T-helper 2 cell treated with Interferon-gamma antibody and Interleukin-4, amounts not matched to agents 5 μg/mL and 100 μg/mL, for 36 hours (primary cell): ENCODE results near the gene TARP.
A peak's percentile ranks its signal among the peaks of the same experiment; 100 is the strongest.

Experiments used
- DNase-seq: peaks from one replicate; pipeline ENCODE4 v3.0.0; 2021; ENCODE audit warnings: low spot score
- H3K27ac Mint-ChIP-seq: one replicate; pipeline ENCODE4 v1.8.0; 2021; ENCODE audit warnings: mild to moderate bottlenecking, mixed read lengths
- H3K27me3 Mint-ChIP-seq: one replicate; pipeline ENCODE4 v1.8.0; 2021; ENCODE audit warnings: low read depth, mixed read lengths
- H3K36me3 Mint-ChIP-seq: one replicate; pipeline ENCODE4 v1.8.0; 2021; ENCODE audit warnings: low read depth, mixed read lengths
- H3K4me1 Mint-ChIP-seq: one replicate; pipeline ENCODE4 v1.8.0; 2021; ENCODE audit warnings: low read depth, mixed read lengths
- H3K4me3 Mint-ChIP-seq: one replicate; pipeline ENCODE4 v1.8.0; 2022; ENCODE audit warnings: mild to moderate bottlenecking, moderate library complexity, mixed read lengths
- H3K9me3 Mint-ChIP-seq: one replicate; pipeline ENCODE4 v1.8.0; 2021; ENCODE audit warnings: mixed read lengths

The TARP gene

DNA sequence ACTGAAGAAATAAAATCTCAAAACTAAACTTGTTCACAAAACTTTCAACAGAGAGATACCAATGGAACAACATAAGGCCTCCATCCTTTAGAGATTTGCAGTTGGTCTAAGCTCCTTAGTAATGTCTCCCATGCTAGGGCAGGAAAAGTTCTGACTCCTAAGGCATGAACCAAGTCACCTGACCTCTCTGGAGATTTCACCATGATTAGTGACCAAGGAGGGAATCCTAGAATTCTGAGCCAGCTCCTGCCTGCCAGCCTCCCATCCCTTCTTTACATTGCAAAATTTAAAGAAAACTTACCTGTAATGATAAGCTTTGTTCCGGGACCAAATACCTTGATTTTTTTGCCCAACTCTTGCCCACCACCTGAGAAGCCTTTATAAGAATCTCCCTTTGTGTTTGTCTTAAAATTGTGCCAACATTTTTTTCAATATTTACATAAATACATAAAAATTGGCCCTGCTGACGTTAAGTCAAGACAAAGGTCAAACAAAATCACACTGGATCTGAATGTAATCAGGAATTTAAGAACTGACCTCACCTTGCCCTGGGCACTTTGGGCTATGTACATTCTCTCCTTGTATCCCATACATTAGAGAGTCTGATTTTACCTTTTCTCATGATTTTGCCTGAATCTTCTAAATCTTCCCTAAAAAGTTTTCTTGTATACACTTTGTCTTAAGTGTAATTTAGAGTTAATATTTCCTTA, at the start of gene TARP:
TARP (minus strand) TSS at position 351 of the 710 bp plus-strand sequence.
- no peaks in the 10 kb centered on the region for H3K4me1 Mint-ChIP-seq
- H3K36me3 Mint-ChIP-seq = no peaks in the 10 kb centered on the region
- no peak within 1 kb of the TSS for H3K27ac Mint-ChIP-seq
- peak within 1 kb of the TSS; percentile 24 for H3K4me3 Mint-ChIP-seq
- H3K27me3 Mint-ChIP-seq = no peaks in the 10 kb centered on the region
- no peaks in the 10 kb centered on the region for H3K9me3 Mint-ChIP-seq
- DNase-seq = no peak

DNA sequence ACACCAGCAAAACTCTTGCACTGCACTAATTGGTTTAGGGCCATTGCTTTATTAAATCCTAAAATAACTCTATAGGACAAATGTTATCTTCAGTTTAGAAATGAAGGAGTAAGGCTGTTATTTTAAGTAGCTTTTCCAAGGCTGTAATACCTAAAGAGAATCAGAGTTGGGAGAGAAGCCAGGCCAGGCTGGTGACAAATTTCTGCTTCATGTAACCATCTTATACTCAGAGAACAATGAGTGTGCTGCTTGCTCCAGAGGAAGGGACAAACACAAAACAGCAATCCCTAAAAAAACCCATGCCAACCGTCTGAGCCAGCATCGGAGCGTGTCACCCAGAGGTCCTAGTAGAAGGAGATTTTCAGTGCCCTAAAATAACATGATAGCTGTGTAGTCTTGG, 49.7 kb upstream of the TARP start:
- H3K4me1 Mint-ChIP-seq = peaks cover 18% of the 10 kb centered on the region
- H3K4me3 Mint-ChIP-seq = no peak overlapping the region
- no peaks in the 10 kb centered on the region for H3K36me3 Mint-ChIP-seq
- H3K27me3 Mint-ChIP-seq = no peaks in the 10 kb centered on the region
- H3K9me3 Mint-ChIP-seq = no peaks in the 10 kb centered on the region
- no peak overlapping the region for H3K27ac Mint-ChIP-seq
- DNase-seq = no peak

DNA sequence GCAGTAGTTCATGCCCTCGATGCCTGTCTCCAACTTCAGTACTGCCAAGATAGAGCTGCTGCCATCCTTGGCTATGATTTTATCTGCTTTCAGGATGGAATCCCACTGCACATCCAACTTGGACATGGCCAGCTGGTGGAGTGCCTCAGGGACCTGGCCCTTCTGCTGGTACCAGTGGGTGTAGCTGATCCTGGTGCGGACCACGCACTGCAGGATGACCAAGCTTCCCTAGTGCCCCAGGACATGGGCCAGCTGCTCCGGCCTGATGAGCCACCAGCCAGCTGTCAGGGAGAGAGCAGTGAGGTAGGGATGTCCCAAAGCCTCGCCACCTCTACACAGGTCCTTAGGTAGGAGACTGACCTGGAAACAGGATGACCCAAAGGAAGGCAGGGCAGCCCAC, 49.0 kb upstream of the TARP start:
- H3K27ac Mint-ChIP-seq = no peak overlapping the region
- no peaks in the 10 kb centered on the region for H3K36me3 Mint-ChIP-seq

DNA sequence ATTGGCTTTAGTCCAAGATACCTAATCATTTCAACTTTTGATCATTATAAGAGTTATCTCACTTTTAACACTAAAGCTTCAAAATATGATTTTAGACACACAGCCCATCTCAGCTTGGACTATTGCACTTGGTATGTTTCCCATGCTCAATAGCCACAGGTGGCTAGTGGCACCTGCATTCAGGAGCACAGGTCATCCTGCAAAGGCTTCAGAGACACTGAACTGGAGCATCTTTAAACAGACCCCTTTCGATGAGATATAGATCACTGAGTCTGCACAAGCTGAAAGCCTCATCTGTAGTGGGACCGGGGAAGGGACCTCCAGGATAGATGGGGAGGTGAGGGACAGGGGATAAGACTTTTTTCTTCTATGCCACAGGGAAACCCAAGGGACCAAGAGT, 48.5 kb upstream of the TARP start:
- H3K4me1 Mint-ChIP-seq = peaks cover 19% of the 10 kb centered on the region

More for the DNA sequence above, 49.0 kb upstream of the TARP start:
- peaks cover 19% of the 10 kb centered on the region for H3K4me1 Mint-ChIP-seq
- H3K9me3 Mint-ChIP-seq = no peaks in the 10 kb centered on the region
- H3K4me3 Mint-ChIP-seq = no peak overlapping the region
- H3K27me3 Mint-ChIP-seq = no peaks in the 10 kb centered on the region
- DNase-seq = no peak

DNA sequence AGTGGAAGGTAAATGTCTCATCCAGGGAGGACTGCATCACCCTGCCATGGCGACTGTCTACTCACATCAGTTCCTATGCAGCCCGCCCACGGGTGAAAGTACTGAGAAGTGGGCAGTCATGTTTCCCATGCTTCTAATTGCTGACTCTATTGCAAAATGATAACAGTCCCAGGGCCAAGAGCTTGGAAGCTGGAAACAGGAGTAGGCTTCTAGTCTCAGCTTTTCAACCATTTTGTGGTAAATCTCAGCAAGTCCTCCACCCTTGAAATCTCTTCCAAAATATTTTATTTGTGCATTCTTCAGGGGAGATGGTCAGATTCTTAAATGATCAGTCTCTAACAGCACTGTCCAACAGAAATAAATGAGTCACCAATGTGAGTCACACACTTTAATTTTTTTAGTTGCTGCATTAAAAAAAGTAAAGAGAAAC, 48.1 kb upstream of the TARP start:
- Mint-ChIP-seq H3K36me3 (no peaks in the 10 kb centered on the region), H3K9me3 (no peaks in the 10 kb centered on the region), H3K27ac (no peak overlapping the region), H3K27me3 (no peaks in the 10 kb centered on the region), H3K4me1 (peaks cover 19% of the 10 kb centered on the region), H3K4me3 (no peak overlapping the region)
- DNase-seq = no peak

More for the DNA sequence above, 48.5 kb upstream of the TARP start:
- no peak overlapping the region for H3K4me3 Mint-ChIP-seq
- no peaks in the 10 kb centered on the region for H3K27me3 Mint-ChIP-seq
- no peak overlapping the region for H3K27ac Mint-ChIP-seq
- no peak for DNase-seq
- no peaks in the 10 kb centered on the region for H3K9me3 Mint-ChIP-seq
- no peaks in the 10 kb centered on the region for H3K36me3 Mint-ChIP-seq

DNA sequence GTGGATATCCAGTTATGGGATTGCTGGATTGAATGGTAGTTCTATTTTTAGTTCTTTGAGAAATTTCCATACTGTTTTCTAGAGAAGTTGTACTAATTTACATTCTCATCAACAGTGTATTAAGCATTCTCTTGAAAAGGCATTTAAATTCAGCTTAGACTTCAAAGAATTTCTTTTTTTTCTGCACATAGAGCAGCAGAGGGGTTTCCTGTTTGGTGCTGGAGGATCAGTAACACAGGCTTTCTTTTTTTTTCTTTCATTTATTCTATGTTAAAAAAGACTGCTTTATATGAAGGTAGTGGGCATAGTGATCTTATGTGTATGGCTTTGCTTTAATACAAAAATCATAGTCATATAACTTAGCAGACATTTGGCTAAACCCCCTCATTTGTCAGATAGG, 47.6 kb upstream of the TARP start:
- Mint-ChIP-seq H3K27ac (no peak overlapping the region), H3K4me3 (no peak overlapping the region), H3K27me3 (no peaks in the 10 kb centered on the region), H3K36me3 (no peaks in the 10 kb centered on the region), H3K4me1 (peaks cover 19% of the 10 kb centered on the region), H3K9me3 (no peaks in the 10 kb centered on the region)
- DNase-seq = no peak

DNA sequence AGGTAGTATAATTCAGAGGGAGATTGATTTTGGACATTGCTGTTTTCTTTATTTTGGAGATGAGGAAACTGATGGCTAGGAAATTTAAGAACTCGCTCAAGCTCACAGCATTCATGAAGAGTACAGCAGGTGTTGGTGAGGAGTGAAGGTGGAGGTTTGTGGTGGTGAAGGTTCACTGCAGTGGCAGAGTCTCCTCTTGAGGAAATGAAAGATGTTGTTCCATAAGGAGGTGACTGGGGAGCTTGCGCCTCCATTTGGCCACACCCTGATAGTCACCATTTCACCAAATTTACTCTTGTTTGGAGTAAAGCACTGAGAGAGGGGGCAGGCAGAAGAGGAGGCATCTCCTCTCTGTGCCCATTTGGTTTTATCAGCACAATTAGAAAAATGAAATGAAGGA, 46.4 kb upstream of the TARP start:
- Mint-ChIP-seq H3K27ac (peak overlapping the region; percentile 62), H3K4me3 (no peak overlapping the region), H3K36me3 (no peaks in the 10 kb centered on the region), H3K9me3 (no peaks in the 10 kb centered on the region), H3K27me3 (no peaks in the 10 kb centered on the region), H3K4me1 (peaks cover 19% of the 10 kb centered on the region)
- no peak for DNase-seq

DNA sequence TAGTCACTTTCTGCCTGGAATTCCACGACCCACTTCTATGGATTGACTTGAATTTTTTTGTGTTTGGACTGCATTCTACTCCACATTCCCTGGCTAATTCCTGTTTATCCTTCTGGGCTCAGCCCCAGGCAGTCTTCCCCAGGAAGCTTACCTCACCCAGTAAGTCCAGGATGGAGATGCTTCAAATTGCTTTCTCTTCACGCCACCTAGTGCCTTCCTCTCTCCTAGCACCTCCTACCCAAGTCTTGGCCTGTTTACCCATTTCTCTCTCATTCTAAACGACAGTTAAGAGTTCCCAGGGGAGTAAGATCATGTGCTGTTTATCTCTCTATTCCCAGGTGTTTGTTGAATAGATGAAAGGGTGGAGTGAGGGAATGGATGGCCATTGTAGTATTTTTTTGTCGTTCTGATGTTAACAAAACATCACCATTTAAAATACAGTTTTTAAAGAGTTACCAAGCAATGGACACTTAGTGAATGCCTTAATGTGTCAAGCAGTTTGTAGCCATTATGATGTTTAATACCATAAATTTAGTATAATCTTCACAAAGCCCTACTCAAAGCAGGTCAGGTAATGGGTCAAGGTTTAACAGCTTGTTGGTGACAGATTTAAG, 45.5 kb upstream of the TARP start:
- H3K27ac Mint-ChIP-seq = peak overlapping the region; percentile 3
- peak overlapping the region; percentile 68 for H3K4me3 Mint-ChIP-seq
- no peak for DNase-seq

DNA sequence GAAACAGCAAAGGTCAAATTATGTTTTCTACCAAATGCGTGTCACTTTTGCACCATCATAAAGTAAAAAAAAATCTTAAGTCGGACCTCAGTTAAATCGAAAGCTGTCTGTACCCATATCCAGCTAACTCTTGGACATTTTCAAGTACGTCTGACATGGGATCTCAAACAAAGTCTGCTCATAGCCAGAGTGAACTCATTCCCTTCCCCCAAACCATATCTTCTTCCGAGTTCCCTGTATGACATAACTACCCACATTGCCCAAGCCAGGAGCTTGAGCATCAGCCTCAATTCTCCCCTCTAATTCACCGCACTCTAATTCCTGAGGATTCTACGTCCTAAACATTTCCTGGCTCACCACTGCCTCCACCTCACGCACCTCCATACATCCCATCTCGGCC, 44.8 kb upstream of the TARP start:
- Mint-ChIP-seq H3K27me3 (no peaks in the 10 kb centered on the region), H3K36me3 (no peaks in the 10 kb centered on the region), H3K4me1 (peaks cover 19% of the 10 kb centered on the region)

More for the DNA sequence above, 45.5 kb upstream of the TARP start:
- no peaks in the 10 kb centered on the region for H3K9me3 Mint-ChIP-seq
- H3K27me3 Mint-ChIP-seq = no peaks in the 10 kb centered on the region
- no peaks in the 10 kb centered on the region for H3K36me3 Mint-ChIP-seq
- H3K4me1 Mint-ChIP-seq = peaks cover 19% of the 10 kb centered on the region

DNA sequence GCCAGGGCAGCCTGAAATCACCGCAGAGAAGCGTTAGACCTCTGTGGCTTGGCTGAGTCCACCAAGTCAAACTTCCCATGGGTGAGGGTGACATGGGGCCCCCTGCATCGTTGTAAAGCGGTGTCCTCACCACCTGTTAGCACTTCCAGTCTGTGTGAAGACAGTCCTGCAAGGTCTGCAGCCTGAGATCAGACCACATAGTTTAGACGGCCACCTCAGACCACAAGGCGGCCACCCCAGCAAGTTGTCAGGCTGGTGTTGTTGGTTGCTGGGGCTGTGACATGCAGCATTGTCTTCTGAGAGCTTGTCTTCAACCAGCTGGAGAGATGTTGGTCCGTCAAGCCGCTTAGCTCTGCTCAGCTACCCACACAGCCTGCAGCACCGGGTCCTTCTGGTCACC, 44.1 kb upstream of the TARP start:
- Mint-ChIP-seq H3K4me1 (peaks cover 19% of the 10 kb centered on the region), H3K4me3 (peak overlapping the region; percentile 53), H3K27me3 (no peaks in the 10 kb centered on the region), H3K36me3 (no peaks in the 10 kb centered on the region), H3K9me3 (no peaks in the 10 kb centered on the region), H3K27ac (no peak overlapping the region)
- DNase-seq = no peak

More for the DNA sequence above, 44.8 kb upstream of the TARP start:
- no peak for DNase-seq
- Mint-ChIP-seq H3K4me3 (peak overlapping the region; percentile 53), H3K9me3 (no peaks in the 10 kb centered on the region), H3K27ac (no peak overlapping the region)

DNA sequence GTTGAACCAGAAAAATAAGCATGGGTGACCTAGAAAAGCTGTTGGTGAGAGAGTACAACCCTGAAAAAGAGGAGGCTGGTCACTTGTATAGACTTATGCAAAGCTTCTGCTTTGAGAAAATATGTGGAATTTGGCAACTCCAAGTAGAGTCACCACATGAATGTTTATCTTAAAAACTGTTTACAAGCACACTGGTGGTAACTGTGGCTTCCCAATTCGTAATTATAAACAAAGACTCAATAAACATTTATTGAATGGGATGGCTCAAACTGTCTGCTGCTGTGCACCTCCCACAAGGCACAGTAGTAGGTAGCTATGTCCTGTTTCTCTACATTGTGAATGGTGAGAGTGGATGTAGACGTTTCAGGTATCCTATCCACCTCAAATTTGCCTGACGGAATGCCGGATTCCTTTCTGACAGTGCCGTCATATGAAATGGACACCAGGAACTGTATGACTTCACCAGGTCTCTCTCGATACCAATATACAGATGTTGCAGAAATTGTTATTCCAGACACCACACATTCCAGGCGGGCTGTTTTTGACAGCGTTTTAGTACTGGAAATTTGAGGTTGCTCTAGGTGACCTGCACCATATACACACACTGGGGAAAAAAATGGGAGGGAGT, 43.4 kb upstream of the TARP start:
- peaks cover 20% of the 10 kb centered on the region for H3K4me1 Mint-ChIP-seq
- no peaks in the 10 kb centered on the region for H3K9me3 Mint-ChIP-seq
- H3K27ac Mint-ChIP-seq = no peak overlapping the region
- H3K4me3 Mint-ChIP-seq = no peak overlapping the region
- no peaks in the 10 kb centered on the region for H3K36me3 Mint-ChIP-seq
- no peak for DNase-seq
- H3K27me3 Mint-ChIP-seq = no peaks in the 10 kb centered on the region

DNA sequence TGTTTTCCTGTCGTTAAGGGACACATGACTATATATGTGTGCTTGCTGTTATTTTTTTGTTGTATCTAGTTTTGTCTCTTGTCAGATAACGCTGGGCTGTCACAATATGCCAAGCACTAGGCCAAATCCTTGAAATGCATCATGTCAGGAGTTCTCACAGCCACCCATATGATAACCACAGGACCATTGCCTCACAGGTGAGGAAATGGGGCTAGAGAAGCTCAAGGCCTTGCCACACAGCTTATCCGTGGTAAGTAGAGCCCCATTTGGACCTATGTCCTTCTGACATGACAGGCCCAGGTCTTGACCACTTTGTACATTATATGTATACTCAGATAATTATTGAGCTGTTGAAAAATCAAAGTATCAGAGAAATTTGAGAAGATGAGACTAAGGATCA, 42.0 kb upstream of the TARP start:
- DNase-seq = no peak
- Mint-ChIP-seq H3K9me3 (no peaks in the 10 kb centered on the region), H3K36me3 (no peaks in the 10 kb centered on the region), H3K4me1 (peaks cover 16% of the 10 kb centered on the region), H3K4me3 (no peak overlapping the region), H3K27ac (no peak overlapping the region), H3K27me3 (no peaks in the 10 kb centered on the region)

DNA sequence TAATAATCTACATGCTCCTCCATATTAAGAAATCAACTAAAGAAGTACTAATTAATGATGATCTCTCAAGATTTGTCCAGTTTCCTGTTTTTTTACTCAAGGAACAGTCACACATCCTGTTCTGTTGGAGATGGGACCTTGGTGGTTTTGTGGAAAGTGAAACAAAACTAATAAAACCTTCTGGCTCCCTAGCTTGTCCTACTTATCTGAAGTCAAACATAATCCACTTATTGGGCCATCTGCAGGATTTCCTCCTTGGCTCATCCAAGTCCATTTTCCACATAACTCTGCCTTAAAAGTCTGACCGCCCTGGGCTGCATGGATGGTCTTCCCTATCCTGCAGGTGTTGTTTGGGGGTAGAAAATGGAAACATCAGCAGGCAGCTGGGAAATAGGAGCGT, 39.4 kb upstream of the TARP start:
- DNase-seq = no peak
- H3K9me3 Mint-ChIP-seq = no peaks in the 10 kb centered on the region

DNA sequence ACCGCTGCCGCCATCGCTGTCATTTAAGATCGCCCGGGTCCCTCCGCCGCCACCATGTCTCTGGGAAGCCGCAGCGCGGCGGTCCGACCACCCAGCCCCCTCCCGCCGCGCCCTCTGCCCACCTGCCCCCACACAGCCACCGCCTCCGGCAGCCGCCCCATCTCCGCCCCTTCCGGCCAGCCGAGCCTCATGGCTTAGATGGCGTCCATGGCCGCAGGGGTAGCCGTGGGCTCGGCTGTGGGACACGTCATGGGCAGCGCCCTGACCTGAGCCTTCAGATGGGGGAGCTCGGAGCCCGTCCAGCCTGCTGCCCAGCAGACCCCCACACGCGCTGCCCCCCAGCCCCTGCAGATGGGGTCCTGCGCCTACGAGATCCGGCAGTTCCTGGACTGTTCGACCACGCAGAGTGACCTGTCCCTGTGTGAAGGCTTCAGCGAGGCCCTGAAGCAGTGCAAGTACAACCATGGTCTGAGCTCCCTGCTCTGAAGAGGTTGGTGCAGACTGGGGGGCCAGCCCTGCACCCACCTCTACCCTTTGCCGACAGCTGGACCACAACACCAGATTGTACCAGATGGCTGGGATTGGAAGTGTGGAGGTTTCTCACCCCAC, 38.0 kb upstream of the TARP start:
- Mint-ChIP-seq H3K36me3 (peaks cover 2% of the 10 kb centered on the region), H3K4me3 (peak overlapping the region; percentile 71), H3K4me1 (peaks cover 3% of the 10 kb centered on the region), H3K9me3 (peaks cover 3% of the 10 kb centered on the region), H3K27me3 (no peaks in the 10 kb centered on the region), H3K27ac (peak overlapping the region; percentile 67)
- DNase-seq = no peak

More for the DNA sequence above, 39.4 kb upstream of the TARP start:
- H3K27me3 Mint-ChIP-seq = no peaks in the 10 kb centered on the region
- no peak overlapping the region for H3K27ac Mint-ChIP-seq
- peaks cover 2% of the 10 kb centered on the region for H3K4me1 Mint-ChIP-seq
- H3K4me3 Mint-ChIP-seq = no peak overlapping the region
- H3K36me3 Mint-ChIP-seq = no peaks in the 10 kb centered on the region
